ENCODE results near the gene DOCK1. TPM values are rescaled to one million over a fixed set of nuclear protein-coding genes. Genes with fewer than 3 reads are reported as not detected.

Gene DOCK1
- total RNA-seq, 1 donor from 2014 or later, result 74.8 TPM

GRCh38 chr10:127200646-127201045 lies 295.4 kb downstream of the DOCK1 start:
- H3K4me3 Mint-ChIP-seq, result no peak overlapping the region
- peaks cover 11% of the 10 kb centered on the region for H3K36me3 Mint-ChIP-seq
- no peak for DNase-seq (ENCODE audit: low spot score in 2 of 2, unreplicated experiment in 2 of 2)
- H3K27me3 Mint-ChIP-seq (ENCODE audit: low read depth), result peaks cover 26% of the 10 kb centered on the region
- no peaks in the 10 kb centered on the region for H3K9me3 Mint-ChIP-seq
- TF ChIP-seq CTCF (IDR thresholded peaks at IDR 0.05; ENCODE audit: unreplicated experiment), result no peak
- H3K27ac Mint-ChIP-seq, result no peak overlapping the region
- H3K4me1 Mint-ChIP-seq, result peaks cover 6% of the 10 kb centered on the region

- Mint-ChIP-seq H3K27me3 (ENCODE audit: low read depth) (peaks cover 10% of the 10 kb centered on the region), H3K9me3 (no peaks in the 10 kb centered on the region), H3K4me1 (no peaks in the 10 kb centered on the region), H3K4me3 (no peak overlapping the region), H3K36me3 (peaks cover 11% of the 10 kb centered on the region), H3K27ac (no peak overlapping the region)
- TF ChIP-seq CTCF (IDR thresholded peaks at IDR 0.05; ENCODE audit: unreplicated experiment), result no peak
- DNase-seq (ENCODE audit: low spot score in 2 of 2, unreplicated experiment in 2 of 2), result no peak
Measured at GRCh38 chr10:127203067-127203466, 297.8 kb downstream of the DOCK1 start.

GRCh38 chr10:127207081-127207480 lies 301.9 kb downstream of the DOCK1 start:
- Mint-ChIP-seq H3K4me1 (no peaks in the 10 kb centered on the region), H3K4me3 (no peak overlapping the region), H3K9me3 (no peaks in the 10 kb centered on the region), H3K36me3 (peaks cover 7% of the 10 kb centered on the region), H3K27ac (no peak overlapping the region), H3K27me3 (ENCODE audit: low read depth) (no peaks in the 10 kb centered on the region)
- TF ChIP-seq CTCF (IDR thresholded peaks at IDR 0.05; ENCODE audit: unreplicated experiment), result no peak
- DNase-seq (ENCODE audit: low spot score in 2 of 2, unreplicated experiment in 2 of 2), result no peak

- no peak for DNase-seq (ENCODE audit: low spot score in 2 of 2, unreplicated experiment in 2 of 2)
- no peak overlapping the region for H3K27ac Mint-ChIP-seq
Measured at GRCh38 chr10:127210936-127211466, 305.8 kb downstream of the DOCK1 start.

GRCh38 chr10:127215866-127216265 lies 310.6 kb downstream of the DOCK1 start:
- Mint-ChIP-seq H3K9me3 (peaks cover 8% of the 10 kb centered on the region), H3K4me1 (no peaks in the 10 kb centered on the region), H3K36me3 (no peaks in the 10 kb centered on the region), H3K27ac (no peak overlapping the region), H3K27me3 (ENCODE audit: low read depth) (no peaks in the 10 kb centered on the region), H3K4me3 (no peak overlapping the region)
- no peak for DNase-seq (ENCODE audit: low spot score in 2 of 2, unreplicated experiment in 2 of 2)
- no peak for TF ChIP-seq CTCF (IDR thresholded peaks at IDR 0.05; ENCODE audit: unreplicated experiment)

More at GRCh38 chr10:127210936-127211466, 305.8 kb downstream of the DOCK1 start:
- Mint-ChIP-seq H3K27me3 (ENCODE audit: low read depth) (no peaks in the 10 kb centered on the region), H3K4me3 (no peak overlapping the region), H3K4me1 (no peaks in the 10 kb centered on the region), H3K36me3 (no peaks in the 10 kb centered on the region), H3K9me3 (no peaks in the 10 kb centered on the region)
- TF ChIP-seq CTCF (IDR thresholded peaks at IDR 0.05; ENCODE audit: unreplicated experiment), result no peak

GRCh38 chr10:127216274-127216673 lies 311.0 kb downstream of the DOCK1 start:
- no peaks in the 10 kb centered on the region for H3K27me3 Mint-ChIP-seq (ENCODE audit: low read depth)
- no peak overlapping the region for H3K4me3 Mint-ChIP-seq
- no peak for TF ChIP-seq CTCF (IDR thresholded peaks at IDR 0.05; ENCODE audit: unreplicated experiment)
- H3K36me3 Mint-ChIP-seq, result no peaks in the 10 kb centered on the region
- no peak for DNase-seq (ENCODE audit: low spot score in 2 of 2, unreplicated experiment in 2 of 2)
- H3K9me3 Mint-ChIP-seq, result peaks cover 8% of the 10 kb centered on the region
- H3K27ac Mint-ChIP-seq, result no peak overlapping the region
- H3K4me1 Mint-ChIP-seq, result no peaks in the 10 kb centered on the region

All from mesothelial cell of epicardium (in vitro differentiated cells).